HG03066 (cell line): ENCODE results near the gene ADARB1.

Experiments
- ATAC-seq: cut with Tn5 transposase; IDR thresholded peaks from one replicate; pipeline ENCODE4 v1.9.1; 2021; ENCODE audit warnings: low read depth; ENCODE audit not compliant: unreplicated experiment

Gene ADARB1

DNA sequence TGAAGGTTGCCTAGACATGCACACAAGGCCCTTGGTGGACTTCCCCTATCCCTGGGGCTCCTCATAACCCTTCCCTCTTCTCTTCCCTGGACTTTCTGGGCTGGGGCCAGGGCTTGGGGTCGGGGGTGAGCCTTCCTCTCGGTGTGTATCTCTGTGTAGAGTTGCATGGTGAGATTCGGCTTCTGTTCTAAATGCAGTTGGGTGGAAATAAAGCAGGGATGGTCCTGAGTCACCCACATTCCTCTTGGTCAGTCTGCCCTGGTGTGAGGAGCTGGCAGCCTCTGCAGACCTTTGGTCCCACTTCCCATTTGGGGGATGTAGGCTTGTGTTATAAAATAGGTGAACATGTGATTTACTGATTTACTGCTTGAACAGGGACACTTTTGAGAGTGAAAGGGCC is 38.0 kb downstream of the ADARB1 start:
- ATAC-seq: no peak

DNA sequence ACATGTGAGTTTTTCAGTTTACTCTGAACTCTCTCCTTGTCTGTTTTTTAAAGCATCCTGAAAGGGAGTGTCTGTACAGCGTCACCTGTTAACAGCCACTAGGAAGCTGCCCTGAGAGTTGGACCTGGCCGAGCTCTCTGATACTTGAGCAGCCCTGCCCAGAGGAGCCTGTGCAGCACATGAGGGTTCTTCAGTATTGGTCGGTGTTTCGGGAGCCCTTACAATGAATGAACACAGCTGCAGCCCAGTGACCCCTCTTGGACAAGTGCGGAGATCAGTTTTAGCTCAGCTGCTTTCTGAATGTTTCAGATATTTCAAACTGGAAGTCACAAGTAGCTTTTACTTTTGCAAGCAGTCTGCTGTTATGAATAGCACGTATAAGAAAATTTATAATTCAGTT is 39.2 kb downstream of the ADARB1 start:
- ATAC-seq: no peak

DNA sequence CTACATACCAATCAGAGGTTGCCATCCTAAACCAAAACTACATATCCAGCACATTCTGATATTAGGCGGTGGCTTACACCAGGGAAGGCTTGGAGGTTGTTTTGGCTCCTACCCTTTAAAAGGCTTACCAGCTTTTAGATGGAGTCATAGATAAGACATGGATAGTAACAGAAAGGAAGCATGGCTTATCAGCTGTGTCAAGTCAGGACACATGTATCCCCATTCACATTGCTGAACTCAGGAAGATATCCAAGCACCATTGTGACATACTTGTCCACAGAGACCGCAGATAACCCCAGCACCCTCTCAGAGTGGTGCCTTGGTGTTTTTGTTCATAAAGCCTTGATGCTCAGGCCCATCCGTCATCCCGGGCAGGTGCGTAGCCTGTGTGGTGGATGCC is 39.7 kb downstream of the ADARB1 start:
- ATAC-seq: no peak

DNA sequence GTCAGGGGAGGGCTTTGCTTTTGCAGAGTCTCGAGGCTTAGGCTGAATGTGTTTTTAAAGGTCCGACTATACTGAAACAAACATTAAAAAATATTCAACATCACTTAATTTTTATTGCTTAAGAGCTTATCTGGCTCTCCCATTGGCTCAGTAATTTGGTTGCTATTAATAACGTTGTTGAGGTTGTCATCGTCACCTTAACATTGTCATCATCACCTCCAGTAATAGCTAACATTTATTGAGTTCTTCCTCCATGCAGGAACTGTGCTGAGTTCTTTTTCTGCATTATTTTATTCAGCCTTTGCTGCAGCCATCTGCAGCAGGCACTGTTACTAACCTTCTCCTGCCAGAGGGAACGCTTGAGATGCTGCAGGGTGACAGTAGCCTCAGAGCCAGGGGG is 40.1 kb downstream of the ADARB1 start:
- ATAC-seq: no peak

DNA sequence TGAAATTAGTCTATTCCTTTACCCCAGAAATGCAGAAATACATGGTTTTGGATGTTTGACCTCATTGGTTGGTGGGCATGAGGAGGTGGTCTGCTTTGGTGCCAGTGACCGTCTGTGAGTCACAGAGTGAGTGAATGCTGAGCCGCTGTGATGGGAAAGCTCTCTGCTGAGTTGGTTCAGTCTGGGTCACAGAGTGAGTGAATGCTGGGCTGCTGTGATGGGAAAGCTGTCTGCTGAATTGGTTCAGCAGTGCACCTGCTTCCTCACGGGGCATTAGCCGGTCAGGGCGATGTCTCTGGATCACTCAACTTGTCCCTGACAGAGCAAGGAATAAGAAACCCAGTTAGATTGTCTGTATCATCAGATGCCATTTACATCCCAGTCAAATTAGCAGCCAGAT is 40.8 kb downstream of the ADARB1 start:
- no peak for ATAC-seq

DNA sequence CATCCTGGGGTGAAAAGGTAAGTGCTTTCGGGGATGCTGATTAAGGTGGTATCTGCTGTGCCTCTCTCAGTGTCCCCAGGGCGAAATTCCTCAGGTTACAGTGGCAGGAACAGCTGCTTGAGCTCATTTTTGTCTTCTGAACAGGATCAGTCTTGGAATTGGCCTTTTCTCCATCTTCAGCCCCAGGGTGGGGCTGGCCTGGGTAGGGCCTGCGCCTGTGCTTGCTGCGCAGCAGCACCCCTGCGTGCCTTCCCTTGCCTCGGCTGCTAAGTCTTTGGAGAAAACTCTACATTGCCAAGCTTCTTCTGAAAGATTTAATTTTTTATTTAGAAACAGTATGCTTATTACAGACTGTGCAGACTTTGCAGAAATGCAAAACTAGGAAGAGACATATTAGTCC is 41.7 kb downstream of the ADARB1 start:
- ATAC-seq: no peak

DNA sequence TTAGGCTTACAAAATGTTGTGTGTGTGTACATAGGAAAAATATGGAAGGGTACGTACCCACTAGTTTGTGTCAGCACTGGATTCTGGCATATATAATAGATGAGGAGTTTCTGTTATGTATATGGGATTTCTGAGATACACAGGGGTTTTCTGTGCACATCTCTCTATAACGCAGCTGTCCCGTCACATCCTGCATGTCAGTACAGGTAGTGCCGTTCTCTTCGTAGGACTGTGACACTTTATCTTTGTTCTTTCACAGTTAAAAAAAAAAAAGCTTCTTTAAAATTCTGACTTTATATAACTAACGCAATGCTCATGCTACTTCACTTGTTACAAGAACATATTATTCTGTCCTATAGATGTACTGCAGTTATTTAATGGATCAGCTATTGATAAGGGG is 42.9 kb downstream of the ADARB1 start:
- no peak for ATAC-seq

DNA sequence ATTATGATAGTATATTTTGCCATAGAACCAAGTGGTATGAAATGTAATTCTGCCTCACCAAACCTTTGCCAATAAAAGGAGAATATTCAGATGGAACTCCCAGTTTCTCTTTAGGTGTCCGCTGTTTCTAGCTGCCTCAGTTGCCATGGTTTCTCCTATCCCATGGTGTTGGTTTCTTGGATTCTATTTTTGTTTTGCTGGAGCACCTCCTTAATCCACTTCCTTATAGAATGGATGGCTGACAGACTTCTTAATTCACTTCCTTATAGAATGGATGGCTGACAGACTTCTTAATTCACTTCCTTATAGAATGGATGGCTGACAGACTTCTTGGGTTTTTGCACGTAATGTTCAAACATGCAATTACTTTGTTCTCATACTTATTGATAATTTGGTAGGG is 43.7 kb downstream of the ADARB1 start:
- no peak for ATAC-seq

DNA sequence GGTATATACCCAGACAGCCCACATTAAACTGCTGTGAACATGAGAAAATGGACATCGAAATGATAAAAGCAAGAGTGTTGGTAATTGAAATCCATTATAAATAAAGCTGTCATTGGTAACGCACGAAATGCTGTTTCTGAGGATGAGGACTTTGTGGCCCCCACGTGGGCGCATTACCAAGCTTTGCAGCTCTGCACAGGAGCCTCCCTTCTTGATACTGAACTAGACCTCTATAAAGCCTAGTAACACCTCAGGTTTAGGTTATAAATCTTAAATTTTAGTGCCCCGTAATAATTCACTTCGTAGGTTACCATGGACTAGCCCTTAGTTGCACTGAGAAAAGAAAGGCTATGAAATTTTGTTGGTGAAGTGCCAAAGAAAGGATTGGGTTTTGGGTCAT is 45.4 kb downstream of the ADARB1 start:
- no peak for ATAC-seq

DNA sequence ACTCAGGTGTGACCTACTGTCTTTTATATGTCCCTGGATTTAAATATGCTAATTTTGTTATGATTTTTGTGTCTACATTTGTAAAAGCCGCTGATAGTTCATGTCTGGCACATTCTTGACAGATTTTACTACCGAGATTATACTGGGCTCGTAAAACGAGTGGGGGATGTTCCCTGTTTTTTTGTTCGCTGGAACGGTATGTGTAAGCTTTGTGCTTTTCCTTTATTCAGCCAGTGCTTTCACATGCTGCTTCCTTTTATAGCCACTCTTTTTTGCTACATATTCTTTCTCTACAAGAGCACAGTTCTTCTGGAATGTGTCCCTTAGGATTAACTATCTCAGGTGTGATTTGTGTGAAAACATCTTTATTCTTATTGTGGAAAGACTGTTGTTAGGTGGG is 46.6 kb downstream of the ADARB1 start:
- no peak for ATAC-seq

DNA sequence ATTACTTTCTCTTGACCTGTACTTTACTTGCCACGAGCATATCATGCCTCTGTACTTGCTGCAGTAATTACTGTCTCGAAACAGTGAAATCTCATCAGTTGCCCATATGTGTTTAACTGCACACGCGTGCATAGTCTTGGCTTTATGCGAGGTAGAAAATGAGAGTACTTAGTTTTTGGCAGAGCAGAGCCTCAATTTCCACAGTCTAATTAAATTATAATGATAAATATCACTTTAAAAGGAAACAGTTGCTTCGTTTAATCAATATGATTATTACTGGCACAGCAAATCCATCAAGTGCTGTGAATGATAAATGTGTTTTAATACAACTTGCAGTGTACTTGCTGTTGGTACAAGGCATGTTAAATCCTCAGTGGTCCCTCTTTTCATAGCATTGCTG is 47.6 kb downstream of the ADARB1 start:
- no peak for ATAC-seq

DNA sequence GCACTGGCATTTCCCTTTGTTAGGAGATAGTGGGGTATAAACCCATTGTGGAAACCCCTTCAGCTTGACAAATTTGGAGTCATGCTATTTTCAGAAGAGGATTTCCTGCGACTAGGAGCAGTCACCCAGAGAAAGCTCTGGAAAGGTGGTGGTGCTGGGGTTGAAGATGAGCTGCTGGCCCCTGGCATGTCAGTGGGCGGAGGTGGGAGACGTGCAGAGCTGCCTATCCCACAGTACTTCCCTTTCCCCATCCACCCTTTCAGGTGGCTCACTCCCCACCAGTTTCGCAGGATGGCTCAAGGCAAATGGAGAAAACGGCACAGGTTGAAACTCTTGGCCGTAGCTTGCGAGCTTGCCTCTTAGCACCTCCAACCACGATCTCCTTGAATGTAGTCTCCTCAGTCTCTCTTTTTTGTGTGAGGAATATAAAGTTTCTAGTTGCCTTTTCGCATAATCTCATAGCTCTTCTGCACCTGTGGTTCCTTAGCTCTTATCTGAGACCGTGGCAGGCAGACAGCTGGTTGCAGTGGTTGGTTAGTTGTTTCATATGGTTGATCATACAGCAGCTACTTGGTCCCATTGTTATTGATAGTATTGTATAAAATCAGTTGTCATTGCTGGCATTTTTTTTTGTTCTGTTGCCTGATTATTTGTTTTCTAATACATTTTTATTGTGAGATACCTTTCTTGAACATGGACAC is 48.2 kb downstream of the ADARB1 start:
- ATAC-seq: no peak

DNA sequence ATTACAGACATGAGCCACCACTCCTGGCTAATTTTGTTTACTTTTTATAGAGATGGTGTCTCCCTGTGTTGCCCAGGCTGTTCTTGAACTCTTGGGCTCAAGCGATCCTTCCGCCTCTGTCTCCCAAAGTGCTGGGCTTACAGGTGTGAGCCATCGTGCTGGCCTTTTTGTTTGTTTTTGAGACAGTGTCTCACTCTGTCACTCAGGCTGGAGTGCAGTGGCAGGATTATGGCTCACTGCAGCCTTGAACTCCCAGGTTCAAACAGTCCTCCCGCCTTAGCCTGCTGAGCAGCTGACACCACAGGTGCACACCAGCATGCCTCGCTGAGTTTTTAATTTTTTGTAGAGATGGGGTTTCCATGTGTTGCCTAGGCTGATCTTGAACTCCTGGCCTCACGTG is 49.1 kb downstream of the ADARB1 start:
- ATAC-seq: no peak

DNA sequence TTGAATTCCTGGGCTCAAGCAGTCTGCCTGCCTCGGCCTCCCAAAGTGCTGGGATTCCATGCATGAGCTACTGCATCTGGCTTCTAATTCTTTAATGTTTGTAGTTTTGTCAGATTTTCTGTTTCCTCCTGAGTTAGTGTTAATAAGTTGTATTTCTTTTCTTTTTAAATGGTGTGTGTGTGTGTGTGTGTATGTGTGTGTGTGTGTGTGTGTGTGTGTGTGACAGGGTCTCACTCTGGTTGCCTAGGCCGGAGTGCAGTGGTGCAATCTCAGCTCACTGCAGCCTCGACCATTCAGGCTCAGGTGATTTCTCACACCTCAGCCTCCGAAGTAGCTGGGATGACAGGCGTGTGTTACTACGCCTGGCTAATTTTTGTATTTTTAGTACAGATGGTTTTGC is 50.2 kb downstream of the ADARB1 start:
- no peak for ATAC-seq

DNA sequence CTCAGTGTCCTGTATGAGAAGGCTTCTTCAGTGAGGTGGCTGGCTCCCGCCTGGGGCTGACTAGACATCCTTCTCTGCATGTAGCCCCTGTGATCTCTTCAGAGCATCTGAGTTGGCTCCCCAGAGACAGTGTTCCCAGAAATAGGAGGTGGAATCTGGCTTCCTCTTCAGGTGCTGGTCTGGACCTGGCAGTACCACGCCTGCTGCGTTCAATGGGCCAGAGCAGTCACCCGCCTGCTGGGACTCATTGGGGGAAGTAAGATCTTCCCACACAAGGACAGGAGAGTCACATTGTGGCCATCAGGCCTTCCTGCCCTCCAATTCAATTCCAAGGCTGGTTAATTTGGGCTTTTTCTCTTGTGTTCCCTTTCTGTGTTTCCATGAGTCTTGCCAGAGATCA is 51.0 kb downstream of the ADARB1 start:
- no peak for ATAC-seq

DNA sequence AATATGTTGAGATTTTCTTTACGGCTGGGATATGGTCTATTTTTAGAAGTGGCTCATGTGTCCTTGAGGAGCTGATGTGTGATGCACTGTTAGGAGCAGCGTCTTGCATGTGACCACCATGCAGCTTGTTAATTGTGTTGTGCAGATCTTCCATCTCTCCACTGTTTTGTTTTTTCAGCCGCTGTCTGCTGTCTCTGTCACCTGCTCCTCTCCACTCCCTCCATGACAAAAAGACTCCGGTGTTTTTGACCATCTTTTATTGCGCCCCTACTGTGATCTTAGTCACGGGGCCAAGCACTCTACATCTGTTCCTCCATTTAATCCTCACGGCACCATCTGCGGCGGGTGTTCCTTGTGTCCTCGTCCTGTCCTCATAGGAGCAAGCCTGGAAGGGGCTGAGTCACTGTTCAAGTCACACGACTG is 51.8 kb downstream of the ADARB1 start:
- ATAC-seq: no peak

DNA sequence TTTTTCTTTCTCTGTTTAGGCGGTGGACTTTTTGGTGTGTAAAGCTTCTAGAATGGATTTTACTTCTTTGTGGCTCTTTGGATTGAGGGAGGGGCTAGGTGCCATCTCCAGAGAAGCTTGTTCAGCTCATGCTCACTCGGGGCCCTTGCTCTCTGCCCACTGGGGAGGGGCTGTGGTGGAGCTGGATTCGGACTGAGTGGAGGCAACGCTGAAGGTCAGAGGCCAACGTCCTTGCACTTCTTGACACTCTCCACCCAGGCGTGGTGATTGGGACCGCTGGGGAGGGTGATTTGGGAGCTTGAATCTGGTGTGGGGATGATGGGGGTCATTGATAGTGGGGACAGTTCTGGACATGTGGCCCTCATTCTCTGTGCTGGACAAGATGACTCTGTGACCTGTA is 52.6 kb downstream of the ADARB1 start:
- no peak for ATAC-seq

DNA sequence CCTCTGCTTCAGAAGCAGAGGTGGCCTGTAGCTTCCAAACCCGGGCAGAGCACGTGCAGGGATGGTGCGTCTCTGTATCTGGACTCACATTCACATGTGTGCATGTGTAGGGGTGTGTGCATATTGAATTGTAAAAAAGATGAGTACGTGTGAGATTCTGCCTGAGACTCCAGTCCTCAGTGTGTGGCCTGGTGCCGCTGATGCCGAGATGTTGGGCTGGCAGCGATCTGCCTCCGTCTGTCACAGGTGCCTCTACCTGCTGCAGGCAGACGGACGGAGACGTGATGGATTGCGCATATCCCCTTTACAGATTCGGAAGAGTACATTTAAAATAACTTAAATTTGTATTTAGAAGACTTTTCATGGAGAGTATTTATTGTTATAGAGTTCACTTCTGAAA is 53.6 kb downstream of the ADARB1 start:
- no peak for ATAC-seq

DNA sequence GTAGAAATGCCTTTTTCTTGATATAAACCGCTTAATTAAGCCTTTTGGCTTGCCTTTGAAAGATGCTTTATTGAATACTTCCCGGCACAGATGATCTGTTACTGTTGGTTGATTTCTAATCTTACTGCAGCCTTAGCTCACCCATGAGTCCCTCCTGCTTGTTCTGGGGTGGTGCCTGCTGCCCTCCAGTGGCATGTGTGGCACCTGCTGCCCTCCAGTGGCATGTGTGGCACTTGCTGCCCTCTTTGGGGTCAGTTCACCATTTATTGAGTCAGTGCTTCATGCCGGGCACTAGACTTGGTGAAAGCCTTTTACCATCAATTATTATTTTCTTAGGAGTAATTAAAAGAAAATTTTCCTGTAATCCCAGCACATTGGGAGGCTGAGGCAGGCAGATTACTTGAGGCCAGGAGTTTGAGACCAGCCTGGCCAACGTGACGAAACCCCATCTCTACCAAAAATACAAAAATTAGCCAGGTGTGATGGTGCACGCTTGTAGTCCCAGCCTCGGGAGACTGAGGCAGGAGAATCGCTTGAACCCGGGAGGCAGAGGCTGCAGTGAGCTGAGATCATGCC is 54.3 kb downstream of the ADARB1 start:
- ATAC-seq: no peak

DNA sequence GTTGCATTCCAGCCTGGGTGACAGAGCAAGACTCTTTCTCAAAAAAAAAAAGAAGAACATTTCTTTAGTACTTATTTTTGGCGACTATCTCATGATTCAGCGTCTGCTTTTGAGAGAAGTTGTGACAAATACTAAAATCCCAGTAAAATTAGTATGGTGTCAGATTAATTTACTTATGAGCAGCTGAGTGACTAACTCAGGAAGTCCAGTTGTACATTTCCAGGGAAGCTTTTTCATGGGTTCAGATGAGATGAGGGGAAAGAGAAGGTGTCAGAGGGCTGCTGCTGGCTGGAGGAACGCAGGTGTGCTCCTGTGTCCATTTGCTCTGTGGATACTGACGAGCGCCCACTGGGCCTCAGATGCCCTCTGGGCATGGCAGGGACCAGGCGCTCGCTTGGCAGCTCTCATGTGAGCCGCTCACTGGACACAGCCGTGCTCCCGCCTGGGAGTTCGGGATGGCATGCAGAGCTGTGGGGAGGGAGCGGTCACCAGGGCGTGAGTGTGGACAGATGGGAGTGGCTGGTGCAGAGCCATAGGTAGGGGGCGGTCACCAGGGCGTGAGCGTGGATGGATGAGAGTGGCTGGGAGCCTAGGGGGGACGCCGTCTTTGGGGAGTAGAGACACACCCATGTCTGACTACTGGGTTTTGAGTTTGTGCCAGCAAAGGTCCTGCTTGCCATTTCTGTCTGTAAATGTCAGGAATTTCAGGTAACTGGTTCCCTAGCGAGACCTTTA is 55.0 kb downstream of the ADARB1 start:
- ATAC-seq: no peak

DNA sequence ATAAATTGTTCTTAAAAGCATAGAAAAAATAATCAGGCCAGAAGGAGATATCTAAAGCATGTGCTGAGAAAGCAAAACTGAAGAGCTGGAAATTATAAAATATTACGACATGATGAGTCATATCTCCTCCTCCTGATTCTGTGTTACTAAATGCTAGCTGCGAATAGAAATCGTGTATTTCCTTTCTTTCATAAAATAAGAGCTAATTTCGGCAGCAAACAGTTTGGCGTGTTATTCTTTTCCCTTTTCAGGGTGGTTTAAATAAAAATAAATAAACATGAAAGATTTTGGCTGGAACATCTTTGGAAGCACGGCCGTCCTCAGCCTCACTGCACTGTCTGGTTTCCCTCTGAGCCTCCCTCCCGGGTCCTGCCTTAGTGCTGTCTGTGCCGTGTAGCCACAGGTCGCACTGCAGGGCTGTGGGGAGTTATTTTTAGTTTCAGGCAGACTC is 56.0 kb downstream of the ADARB1 start:
- ATAC-seq: no peak

DNA sequence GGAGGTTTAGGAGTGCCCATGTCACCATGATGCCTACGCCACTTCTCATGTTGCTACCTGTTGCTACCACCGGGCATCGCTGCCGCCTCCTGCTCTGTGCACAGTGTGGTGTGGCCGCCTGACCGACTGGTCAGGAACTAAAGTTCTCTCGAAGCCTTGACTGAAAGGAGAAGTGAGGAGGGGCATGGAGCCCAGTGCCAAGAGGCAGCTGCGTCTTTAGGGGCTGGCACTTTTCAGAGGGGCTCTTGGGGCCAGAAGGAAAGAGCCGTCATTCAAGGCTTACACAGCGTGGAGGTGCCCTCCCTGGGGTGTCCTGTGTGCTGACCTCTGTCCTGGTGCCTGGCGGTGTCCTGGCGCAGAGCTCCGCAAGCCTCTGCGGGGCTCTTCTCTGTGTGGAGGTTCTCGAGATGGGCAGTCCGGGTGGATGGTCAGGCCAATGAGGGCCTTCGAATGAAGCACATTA is 57.2 kb downstream of the ADARB1 start:
- ATAC-seq: no peak
